OCI-M2 (cell line): Measurements from ENCODE around the gene CLCN1.
A peak's percentile ranks its signal among the peaks of the same experiment; 100 is the strongest.
"Not testable (repeated sequence)": the region's sequence is repeated elsewhere in the genome, so short reads cannot be mapped to it uniquely, and the experiment has no call there.

Experiments used
- DNase-seq: peaks from one replicate; lab custom pipeline; 2025; ENCODE audit not compliant: unreplicated experiment; lab: John Stamatoyannopoulos, UW

Gene CLCN1

DNA sequence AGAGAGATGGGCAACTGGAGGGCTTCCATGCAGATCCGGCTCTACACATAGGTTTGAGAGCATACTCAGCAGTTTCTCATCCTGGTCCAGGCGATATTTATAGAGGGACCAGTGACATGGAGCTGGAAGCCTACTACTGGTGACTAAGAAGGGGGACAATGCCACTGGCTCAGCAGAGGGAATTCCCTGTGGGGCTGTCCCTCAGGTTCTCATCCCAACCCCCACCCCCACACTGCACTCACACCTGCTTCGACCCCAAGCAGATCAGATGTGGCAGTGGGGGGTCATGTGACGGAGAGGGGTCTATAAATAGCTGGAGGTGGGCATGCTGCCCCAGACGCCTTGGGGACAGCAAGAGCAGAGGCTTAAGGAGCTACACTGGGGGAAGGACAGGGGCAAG lies at the start of gene CLCN1:
Gene CLCN1, plus strand, starts transcription at position 336 of the 400 bp plus-strand sequence. CDS start 102 bp downstream, outside the sequence.
- DNase-seq: no peak

DNA sequence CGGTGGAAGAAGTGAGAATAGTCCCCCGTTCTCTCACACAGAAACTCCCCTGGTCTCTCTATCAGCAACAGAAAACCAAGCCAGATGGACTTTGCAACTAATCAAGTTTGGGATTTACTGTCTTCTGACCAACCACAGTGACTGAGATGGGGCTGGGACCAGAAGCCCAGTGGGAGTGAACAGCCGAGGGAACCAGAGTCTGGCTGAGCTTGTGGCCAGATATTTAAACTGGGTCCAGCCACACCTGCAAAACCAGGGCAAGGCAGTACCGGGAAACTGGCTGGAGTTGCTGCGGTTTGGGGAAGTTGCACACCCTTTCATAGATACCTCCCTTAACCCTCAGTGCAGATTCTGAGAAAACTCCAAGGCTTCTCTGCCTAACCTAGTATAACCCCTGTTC lies 46.7 kb upstream of the CLCN1 start:
- no peak for DNase-seq

DNA sequence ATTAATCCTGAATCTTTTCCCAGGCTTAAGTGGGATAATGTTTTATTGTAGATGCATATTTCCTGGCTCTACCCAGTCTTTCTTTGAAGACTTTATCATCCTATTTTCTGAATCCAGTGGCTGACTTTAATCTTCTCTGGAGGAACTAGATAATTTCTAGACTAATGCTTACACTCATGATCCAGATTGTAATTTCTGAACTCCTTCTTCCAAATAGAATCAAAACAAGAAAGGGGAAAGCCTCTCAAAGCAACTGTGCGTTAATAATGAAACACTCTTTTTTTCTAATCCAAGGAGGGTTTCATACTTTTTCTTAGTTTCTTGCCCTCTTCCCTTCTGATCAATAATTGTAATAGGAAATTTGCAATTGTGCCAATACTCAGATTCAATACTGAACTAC lies 44.7 kb upstream of the CLCN1 start:
- DNase-seq: no peak

DNA sequence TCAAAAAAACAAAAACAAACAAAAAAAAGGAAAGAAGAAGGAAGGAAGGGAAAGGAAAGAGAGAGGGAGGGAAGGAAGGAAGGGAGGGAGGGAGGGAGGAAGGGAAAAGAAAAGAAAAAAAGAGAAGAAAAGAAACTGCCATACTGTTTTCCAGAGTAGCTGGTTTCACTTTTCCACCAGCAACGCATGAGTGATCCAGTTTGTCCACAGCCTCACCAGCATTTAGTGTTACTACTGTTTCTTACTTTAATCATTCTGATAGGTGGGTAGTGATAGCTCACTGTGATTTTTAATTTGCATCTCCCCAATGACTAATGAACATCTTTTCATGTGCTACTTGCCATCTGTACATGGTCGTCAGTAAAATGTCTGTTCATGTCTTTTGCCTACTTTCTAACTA lies 43.0 kb upstream of the CLCN1 start:
- DNase-seq: no peak

DNA sequence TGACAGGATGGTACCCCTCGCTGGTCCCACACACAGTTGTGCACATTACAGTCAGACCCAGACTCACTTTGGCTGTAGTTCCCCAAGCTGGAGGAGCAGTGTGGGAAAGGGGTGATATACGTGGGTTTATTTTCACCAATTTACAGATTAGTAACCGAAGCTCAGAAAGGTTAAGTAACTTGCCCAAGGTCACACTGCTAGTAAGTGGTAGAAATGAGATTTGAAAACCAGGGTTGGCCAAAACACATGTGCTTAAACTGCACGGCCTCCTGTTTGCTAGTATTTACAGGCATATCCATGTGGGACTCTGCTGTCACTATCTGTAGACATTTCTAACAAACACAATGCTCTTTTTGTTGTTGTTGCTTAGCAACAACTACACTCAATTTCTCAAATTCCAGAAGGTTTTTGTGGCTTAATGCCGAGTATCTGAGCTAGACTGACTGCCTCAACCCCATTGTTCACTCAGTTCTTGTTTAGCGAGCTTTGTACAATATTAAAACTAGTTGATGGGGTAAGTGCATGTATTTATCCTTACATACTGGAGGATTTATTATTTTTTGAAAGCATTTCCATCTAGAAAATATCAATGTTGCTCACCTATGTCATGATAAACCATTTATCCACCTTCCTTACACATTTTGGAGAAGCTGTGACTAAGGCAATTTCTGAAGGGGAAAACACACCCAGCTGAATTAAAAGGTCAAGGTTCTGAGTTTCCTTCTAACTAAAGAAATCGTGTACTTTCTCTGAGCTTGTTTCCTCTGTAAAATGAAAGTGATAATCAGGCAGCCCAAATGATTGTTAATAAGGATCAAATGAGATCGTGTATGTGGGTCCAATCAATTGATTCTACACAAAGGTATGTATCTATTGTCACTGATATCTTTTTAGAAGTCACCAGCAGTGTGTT lies 36.5 kb upstream of the CLCN1 start:
- no peak for DNase-seq

DNA sequence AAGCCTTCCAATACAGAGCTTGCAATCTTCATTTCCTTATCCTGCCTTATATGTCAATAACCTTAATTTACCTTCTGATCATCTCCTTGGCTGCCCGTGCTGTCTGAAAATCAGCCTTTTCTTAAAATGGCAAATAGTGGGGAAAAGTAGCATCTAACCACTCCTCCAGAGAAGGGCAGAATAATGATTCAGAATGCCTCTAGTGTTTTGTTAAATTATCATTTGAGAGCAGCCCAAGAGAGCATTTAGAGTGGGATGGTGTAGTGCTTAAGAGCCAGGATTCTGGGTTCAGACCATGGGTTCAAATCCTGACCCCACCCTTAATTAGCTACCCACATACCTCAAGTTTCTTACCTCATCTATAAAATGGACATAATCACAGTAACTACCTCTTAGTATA lies 35.8 kb upstream of the CLCN1 start:
- no peak for DNase-seq

DNA sequence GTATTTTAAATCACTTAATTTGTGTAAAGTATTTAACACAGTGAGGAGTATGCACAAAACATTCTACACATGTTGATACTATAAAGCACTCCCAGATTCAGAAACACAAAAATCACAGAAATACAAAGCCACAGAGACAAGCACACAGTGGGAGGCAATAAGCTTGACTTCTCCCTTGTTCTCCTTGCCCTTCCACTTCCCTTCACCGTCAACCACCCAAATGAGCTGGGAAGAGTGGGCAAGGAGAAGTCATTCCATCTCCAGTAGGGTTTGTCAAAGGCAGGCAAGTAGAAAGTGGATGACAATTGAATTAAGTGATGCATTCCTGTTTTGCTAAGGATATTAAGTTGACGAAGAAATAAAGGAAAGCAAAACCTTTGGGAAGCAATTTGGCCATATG lies 35.3 kb upstream of the CLCN1 start:
- no peak for DNase-seq

DNA sequence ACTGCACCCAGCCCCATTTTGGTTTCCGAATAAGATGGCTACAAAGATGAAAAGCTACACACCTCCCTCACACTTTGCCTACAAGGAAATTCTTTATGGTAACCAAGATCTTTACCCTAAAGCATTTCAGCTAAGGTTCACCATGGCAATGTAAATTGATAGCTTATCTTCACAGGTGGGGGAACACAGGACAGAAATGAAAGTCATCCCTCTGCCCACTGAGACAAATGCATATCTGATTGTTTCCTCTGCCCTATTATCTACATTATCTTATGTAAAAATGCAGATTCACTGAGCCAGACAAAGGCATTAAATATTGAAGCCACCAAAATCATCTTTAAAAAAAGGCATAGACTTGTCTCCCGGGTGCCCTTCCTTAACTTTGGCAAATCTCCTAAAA lies 34.4 kb upstream of the CLCN1 start:
- no peak for DNase-seq

DNA sequence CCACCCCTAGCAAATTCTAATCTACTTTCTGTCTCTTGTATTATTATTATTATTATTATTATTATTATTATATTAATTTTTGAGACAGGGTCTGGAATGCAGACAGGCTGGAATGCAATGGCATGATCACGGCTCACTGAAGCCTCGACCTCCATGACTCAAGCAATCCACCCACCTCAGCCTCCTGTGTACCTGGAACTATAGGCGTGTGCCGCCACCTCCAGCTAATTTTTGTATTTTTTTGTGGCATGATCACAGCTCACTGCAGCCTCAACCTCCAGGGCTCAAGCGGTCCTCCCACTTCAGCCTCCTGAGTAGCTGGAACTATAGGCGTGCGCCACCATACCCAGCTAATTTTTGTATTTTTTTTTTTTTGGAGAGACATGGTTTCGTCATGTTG lies 33.8 kb upstream of the CLCN1 start:
- no peak for DNase-seq

DNA sequence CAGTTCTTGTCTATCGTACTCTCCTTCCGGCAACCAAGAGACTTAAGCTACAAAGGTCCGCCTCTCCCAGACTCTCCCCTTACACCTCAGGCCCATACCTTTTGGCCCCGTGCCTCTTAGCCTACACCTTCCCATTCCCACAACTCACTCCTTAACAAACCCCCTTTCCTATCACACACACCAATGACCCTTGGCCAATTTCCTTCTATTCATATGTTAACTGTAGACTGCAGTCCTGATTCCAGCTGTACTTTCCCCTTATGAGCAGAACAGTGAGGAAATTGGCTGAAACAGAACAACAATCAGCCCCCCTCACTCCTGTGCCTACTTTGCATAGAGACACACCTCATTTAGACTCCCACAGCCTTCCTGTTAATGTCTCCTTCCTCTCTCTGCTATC lies 32.5 kb upstream of the CLCN1 start:
- DNase-seq: no peak

DNA sequence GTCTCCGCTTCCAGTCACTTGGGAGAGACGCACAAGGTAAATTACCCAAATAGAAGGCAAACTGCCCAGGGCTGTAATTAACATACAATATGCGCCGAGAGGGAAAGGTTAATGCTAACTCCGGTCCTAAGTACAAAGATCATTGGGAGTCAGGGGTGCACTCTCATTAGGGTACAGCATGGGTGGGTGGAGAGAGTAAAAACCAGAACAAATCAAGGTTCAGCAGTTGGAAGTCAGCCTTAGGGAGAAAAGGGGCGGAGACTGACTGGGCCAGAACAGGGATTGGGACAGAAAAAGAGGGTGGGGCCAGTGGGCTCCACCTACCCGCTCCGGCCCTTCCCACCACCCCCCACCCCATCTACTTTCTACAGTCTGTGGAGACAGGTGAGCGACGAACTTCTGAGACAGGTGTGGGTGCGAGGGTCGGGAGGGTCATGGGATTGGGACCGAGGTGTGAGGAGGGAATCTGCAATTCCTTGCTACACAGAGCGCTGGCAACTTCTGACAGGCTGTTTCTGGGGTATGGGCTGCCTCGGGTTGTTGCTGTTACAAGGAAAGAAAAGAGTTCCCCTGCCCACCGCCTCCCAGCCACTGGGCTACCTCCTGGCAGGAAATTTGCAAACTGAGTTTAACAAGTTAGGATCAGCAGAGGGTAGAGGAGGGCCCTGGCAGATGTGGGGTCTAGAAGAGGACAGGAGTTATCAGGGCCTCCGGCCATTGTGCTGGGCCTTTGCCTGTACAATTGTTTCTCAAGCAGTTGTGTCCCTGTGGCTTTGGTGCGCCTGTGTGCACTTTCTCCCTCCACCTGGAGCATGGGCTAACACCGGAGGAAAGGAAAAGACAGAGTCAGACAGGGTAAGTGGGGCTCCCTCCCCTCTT lies 31.1 kb upstream of the CLCN1 start, which contains the start of gene TMEM139:
Gene TMEM139, plus strand, starts transcription at position 368 of the 879 bp plus-strand sequence. CDS start 1,000 bp downstream, outside the sequence.
- DNase-seq: no peak

DNA sequence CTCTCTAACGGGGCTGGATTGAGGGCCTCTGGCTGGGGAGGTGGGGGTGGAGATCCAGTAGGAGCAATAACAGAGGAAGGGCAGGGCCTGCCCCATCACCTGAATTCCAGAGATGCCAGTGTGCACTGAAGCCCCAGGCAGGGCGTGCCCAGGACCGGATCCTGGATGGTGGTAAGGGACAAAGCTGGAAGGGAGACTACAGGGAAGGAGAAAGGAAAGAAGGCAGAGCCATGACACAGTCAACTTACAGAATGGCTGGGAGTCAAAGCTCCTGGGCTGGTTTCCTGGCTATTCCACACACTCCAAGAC lies 30.5 kb upstream of the CLCN1 start:
- DNase-seq: no peak

DNA sequence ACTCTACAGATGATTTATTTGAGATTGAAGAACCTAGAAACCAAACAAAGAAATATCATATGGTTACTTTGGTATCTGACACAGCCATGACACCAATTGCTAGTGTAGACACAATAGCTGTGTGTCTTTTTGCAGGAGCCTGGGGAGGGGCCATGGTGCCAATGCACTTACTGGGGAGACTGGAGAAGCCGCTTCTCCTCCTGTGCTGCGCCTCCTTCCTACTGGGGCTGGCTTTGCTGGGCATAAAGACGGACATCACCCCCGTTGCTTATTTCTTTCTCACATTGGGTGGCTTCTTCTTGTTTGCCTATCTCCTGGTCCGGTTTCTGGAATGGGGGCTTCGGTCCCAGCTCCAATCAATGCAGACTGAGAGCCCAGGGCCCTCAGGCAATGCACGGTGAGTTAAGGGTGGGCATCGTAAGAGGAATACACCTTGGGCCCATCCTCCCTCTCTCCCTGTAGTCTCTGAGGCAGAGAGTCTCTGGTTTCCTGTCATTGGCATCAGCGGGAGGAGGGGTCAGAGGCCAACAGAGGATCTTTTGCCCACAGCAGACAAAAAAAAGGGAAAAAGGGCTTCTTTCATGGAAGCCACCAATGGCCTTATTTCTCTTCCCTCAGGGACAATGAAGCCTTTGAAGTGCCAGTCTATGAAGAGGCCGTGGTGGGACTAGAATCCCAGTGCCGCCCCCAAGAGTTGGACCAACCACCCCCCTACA lies 29.9 kb upstream of the CLCN1 start:
- no peak for DNase-seq

DNA sequence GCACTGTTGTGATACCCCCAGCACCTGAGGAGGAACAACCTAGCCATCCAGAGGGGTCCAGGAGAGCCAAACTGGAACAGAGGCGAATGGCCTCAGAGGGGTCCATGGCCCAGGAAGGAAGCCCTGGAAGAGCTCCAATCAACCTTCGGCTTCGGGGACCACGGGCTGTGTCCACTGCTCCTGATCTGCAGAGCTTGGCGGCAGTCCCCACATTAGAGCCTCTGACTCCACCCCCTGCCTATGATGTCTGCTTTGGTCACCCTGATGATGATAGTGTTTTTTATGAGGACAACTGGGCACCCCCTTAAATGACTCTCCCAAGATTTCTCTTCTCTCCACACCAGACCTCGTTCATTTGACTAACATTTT lies 29.4 kb upstream of the CLCN1 start:
- no peak for DNase-seq

DNA sequence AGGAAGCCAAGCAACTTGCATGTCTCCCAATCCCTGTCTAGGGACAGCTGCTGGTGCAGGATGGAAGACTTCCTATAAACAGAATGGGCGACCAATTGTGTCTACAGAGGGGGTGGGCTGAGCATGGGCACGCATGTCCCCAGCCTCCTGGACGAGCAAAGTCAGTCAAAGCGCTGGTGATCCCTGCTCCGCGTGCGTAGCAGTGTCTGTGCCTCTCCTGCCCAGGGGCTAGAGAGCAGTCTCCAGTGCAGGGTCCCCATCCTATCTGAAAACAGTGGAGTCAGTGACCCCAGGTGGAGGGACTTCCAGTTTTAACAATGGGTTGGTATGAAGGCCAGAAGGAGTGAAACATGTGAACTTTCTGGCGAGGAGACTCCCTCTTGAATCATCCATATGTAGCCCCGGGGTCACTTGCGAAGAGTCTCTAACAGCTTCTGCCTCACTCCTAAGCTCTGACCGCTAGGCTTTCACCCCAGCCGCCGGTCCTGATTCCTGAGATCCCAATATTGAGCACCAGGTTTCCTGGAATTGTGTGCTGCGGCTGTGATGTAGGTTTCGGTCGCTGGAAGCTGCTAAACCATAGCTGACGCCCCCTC lies 28.5 kb upstream of the CLCN1 start:
- DNase-seq: no peak

DNA sequence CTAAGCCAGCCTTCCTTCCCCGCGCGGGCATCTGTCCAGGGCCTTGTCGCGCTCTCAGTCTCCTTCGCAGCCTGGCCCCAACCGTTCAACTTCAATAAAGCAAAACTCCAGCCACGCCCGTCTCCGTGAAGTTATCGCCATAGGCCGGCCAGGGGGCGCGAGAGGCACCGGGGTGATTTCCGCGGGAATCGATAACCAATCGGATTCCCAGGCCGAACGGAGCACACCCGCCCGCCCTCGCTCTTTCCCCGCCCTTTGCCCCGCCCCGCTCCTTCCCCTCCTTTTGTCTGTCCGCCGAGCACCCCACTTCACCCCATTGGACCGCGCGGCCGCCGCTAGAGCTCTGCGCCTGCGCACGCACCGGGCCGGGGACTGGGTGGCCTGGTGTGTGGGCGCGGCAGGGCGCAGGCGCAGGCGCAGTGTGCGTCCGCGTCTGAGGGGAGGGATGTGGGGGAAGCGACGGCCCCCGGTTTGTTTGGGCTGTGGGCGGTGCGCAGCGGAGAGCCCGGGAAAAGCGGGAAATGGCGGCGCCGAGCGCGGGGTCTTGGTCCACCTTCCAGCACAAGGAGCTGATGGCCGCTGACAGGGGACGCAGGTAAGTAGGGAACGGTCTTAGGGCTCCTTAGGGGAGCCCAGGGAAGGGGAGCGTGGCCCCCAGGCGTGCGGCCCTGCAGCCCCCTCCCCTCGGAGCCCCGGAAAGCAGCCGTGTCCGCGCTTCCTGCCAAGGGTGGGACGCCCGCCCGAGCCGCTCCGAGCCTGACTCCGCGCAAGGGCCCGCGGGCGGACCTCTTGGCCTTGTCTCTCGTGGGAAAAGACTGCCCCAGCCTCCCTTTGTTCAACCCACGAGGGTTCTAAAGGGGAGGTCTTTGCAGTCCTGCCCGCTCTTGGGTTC lies 27.7 kb upstream of the CLCN1 start, which contains the start of gene CASP2:
Gene CASP2, plus strand, starts transcription at position 417 of the 892 bp plus-strand sequence. Its CDS starts 105 bp downstream, at position 522.
- peak; percentile 80 for DNase-seq

DNA sequence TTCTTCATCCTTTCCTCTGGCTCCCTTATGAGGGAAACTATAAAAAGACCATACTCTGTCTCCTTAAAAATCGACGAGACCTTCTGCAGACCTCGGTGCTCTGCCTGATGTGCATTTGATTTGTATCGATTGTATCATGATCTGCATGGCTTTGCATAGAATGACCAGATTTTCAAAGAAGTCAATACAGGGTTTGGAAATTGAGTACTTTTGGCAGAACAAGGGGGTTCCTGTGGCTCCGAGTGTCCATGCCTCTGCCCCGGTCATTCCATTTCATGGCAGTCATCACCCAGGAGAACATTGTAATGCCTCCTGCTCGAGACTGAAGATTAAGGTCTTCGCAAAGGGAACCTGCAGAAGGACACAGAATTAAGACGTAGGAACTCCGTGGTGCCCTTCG lies 27.1 kb upstream of the CLCN1 start:
- no peak for DNase-seq

DNA sequence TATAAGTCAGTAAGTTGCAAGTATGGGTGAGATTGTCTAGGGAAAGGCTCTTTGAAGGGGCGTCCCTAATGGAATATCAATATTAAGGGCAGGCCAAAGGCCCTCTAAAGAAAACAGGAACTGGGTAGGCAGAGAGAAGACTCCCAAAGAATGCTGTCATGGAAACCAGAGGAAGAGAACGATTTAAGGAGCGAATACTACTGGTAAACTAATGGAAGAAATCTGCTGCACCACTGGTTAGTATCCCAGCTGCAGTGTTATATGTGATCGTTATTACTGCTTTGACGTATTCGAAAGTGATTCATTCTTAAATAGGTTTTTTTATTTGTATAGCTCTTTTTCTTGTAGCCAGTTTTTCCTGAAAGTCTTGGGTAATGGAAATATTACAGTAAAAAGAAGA lies 26.5 kb upstream of the CLCN1 start:
- DNase-seq: no peak

DNA sequence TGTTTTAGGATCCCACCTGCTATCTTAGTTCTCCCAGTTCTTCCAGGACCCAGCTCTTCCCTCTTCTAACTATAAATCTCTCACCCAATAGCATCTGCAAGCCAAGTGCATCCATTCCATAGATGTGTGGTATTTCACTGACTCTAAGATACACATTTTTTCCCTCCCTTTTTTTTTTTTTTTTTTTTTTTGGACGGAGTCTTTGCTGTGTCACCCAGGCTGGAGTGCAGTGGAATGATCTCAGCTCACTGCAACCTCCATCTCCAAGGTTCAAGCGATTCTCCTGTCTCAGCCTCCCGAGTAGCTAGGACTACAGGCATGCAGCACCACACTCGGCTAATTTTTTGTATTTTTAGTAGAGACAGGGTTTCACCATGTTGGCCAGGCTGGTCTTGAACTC lies 26.0 kb upstream of the CLCN1 start:
- DNase-seq: not testable (repeated sequence)

DNA sequence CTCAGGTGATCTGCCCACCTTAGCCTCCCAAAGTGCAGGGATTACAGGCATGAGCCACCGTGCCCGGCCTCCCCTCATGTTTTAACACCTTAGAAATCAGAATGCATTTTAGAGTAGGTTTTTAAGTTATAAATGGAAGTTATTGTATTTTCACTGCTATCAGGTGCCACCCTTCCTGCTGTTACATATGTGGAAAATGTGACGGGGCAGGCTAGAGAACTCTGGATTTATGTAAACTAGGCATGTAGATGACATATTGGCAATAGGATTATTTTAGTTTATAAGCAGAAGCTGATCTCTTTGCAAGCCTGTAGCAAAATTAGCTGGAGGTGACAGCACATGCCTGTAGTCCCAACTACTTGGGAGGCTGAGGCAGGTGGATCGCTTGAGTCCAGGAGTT lies 25.6 kb upstream of the CLCN1 start:
- no peak for DNase-seq
